PC-9 (cell line): Measurements from ENCODE around the gene TTC38.

ENCODE experiments used
- CTCF ChIP-seq: fragments of 200-600 bp; sonication (generic); conservative IDR thresholded peaks from 2 replicates; pipeline ENCODE4 v1.6.1; 2017; ENCODE audit warnings: mixed run types, antibody characterized with exemption, mild to moderate bottlenecking, moderate library complexity
- EZH2 ChIP-seq: fragments of 200-600 bp; sonication (generic); IDR thresholded peaks from 2 replicates; pipeline ENCODE4 v1.8.0; 2017; ENCODE audit warnings: antibody characterized with exemption, low read depth

GRCh38 chr22:46272196-46272595 is 4.4 kb downstream of the TTC38 start:
- TF ChIP-seq CTCF (no peak), EZH2 (no peak)
